CD1c-positive myeloid dendritic cell (primary cell): ENCODE results near the gene PGBD5.

Experiments used
- DNase-seq: peaks from one replicate; pipeline ENCODE4 v3.0.0-alpha.2; 2016; ENCODE audit errors: extremely low spot score

PGBD5 gene

DNA sequence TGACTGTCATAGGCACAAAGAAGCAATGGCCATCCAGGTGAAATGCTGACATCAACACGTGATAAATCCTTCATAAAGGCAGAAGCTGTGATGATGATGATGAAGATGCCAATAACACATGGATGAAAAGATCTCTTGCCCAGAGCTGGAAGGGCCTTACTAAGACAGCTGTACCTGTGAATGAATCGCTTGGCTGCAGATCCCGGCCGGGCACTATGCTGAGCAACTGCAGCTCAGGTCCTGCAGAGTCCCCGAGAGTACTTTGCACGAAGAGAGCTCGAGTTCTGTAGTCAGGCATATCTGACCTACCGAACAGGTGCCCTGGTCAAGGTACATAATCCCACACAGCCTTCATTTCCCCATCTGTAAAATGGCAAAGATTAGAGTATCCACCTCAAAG lies 48.8 kb downstream of the PGBD5 start:
- no peak for DNase-seq

- no peak for DNase-seq
Measured at GRCh38 chr1:230376296-230376695, 49.8 kb downstream of the PGBD5 start.

DNA sequence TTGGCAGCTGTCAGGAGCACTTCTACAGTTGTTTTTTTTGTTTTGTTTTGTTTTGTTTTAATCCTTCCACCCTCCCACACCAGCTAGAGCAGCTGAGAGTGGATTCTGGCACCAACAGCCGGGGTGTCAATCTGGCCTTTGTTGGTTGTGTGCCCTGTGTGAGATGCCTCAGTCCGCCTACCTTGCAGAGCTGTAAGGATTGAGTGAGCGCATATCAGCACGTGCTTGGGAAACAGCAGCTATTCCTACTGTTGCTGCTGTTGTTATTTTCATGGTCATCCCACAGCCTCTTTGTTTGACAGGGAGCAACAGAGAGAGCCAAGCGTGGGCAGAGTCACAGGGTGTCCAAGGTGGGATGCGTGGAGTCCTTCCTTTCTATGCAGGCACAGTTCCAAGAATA lies 50.4 kb downstream of the PGBD5 start:
- no peak for DNase-seq

DNA sequence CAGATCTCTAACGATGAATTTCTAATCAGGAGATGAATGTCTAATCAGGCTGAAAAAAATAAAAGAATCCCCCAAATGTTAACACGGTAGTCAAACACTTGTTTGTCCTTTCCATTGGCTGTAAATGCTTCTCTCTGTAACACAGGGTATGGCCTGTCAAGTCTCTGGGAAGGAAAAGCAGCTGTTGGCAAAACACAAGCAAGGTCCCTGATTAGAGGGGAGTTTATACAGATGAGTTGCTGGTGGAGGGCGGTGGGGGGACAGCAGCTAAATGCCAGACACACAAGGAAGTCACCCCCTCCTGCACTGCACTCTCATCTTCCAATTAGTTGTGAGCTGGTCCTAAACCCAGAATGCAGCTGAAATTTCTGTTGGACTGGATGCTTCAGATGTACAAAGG lies 51.0 kb downstream of the PGBD5 start:
- DNase-seq, result no peak

- no peak for DNase-seq
Measured at GRCh38 chr1:230371923-230372703, 54.0 kb downstream of the PGBD5 start.

DNA sequence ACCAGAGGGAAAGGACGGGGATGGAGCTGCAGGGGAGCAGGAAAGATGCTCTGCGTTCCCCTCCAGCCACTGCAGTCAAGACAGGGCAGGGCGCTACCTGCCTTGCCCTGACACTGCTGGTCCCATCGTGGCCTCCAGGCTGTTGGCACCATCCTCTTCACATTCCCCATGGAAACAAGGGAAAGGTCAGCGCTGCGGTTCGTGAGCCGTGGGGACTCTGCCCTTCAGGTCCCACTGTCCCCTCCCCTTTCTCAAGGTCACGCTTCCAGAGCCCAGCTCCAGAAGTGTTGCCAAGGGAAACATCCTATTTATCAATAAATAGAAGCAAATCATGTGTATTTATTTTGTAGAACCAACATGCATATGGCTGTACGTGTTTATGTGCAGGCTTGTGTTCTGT lies 56.0 kb downstream of the PGBD5 start:
- DNase-seq, result no peak

GRCh38 chr1:230368871-230369270 lies 57.3 kb downstream of the PGBD5 start:
- DNase-seq, result no peak

- no peak for DNase-seq
Measured at GRCh38 chr1:230368363-230368762, 57.8 kb downstream of the PGBD5 start.

GRCh38 chr1:230366504-230366915 lies 59.6 kb downstream of the PGBD5 start:
- no peak for DNase-seq

DNA sequence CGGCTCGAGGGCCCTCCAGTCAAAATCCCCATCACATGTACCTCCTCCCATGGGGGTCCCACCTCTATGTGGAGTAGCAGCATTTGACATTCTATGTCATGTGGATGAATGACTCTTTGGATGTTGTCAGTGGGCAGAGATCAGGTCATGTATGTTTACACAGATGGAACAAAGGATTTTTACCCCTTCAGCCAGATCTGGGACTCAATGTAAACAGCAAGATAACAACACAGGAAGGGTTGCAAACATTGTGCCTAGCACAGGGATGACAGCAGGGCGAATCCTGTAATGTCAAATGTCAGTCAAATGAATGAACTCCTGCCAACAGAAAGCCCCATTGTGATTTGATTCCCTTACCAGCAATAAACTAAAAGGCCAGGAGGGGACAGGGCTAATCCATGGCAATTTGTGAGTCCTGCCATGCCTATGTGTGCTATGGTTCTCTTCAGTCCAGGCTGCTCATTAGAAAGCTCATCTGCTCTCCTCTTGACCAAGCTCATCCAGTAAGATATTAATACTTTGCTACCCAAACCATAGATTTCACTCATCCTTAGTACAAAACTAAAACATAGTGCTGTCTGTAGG lies 60.3 kb downstream of the PGBD5 start:
- no peak for DNase-seq

- no peak for DNase-seq
Measured at GRCh38 chr1:230362949-230363348, 63.2 kb downstream of the PGBD5 start.

DNA sequence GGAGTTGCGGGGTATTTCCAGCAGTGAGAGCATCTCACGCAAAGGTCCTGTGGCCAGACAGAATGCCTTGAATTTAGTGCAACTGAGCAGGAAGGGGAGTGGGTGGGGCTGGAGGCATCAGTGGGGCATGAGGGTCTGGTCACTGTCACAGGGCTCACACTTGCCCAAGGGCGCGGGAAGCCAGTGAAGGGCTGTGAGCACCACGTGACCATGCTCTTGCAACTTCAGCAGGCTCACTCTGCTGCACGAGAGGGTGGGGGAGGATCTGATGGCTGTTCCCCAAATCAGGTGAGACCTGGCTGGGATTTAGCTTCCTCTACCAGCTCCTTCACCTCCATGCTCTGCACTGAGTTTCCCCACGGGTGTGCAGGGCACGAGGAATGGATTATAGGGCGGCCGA lies 64.2 kb downstream of the PGBD5 start:
- DNase-seq, result no peak

GRCh38 chr1:230359992-230360668 lies 66.0 kb downstream of the PGBD5 start:
- no peak for DNase-seq

DNA sequence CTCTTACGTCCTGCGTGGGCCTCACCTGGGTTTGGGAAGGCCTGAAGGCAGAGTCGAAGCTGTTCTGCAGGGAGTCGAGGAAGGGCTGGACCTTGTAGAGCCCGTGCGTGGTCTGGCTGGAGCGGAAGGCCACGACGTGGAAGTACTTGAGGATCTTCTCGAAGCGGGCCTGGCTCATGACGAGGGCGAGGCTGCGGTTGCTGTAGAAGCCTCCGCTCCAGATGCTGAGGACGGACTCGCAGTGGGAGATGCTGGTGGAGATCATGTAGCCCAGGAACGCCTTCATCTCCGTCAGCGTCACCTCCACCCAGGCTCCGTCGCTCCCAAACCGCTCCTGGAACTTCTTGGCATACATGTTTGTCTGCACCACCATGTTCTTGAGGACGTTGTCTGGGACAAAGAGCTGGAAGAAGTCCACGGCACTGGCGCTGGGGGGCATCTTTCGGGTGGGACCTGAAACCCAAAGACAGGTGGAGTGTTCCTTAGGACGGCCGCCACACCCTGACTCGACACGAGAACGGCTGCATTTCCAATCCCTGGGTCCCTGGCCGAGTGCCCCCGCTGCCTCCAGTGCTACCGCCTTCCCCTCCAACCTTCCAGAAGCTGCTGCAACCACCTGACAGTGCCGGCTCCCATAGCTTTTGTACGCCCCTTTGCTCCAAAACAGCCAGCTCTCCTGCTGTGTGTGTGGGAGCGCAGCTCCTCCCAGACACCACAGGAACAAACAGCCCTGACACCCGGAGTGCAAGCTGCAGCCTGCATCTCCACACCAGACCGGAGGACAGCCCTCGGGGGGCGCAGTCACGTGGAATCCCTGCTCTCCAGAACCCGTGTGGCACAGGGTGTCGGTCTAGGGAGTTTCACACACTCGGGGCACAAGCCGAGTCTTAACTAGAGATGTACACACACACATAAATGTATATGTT lies 69.0 kb downstream of the PGBD5 start:
- DNase-seq, result no peak

- no peak for DNase-seq
Measured at GRCh38 chr1:230356190-230356589, 69.9 kb downstream of the PGBD5 start.

DNA sequence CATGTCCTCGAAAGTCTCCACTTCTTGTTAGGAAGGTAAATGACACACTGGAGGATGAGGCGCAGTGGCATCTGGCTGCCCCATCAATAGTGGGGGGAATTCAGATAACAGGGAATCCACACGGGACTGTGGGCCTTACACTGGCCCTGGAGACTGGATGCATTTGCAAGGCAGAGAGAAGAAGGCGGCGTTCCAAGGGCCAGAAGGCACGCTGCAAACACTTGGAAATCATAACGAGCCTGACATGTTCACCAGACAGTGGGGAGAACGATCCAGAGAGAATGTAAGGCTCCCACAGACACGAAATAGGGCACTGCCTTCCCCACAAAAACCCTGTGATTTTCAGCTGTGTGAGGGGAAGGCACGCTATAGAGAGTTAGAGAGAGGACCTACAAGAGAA lies 70.5 kb downstream of the PGBD5 start:
- no peak for DNase-seq

DNA sequence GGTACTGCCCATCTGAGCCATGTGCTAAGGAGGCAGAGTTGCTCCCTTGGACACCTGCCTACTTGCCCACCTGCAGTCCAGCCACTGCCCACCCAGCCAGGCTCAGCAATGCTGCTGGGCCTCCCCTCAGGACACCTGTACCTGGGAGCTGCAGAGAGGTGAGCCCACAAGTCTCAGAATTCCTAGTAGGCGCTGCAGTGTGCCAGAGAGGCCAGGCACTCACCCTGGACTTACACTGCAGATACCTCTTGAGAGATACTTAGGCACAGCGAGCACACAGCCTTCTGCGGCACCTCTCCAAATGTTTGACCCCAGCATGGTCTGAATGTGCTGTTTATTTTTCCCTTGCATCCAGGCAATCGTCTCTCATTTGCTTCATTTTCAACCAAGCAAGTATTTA lies 71.0 kb downstream of the PGBD5 start:
- DNase-seq, result no peak

DNA sequence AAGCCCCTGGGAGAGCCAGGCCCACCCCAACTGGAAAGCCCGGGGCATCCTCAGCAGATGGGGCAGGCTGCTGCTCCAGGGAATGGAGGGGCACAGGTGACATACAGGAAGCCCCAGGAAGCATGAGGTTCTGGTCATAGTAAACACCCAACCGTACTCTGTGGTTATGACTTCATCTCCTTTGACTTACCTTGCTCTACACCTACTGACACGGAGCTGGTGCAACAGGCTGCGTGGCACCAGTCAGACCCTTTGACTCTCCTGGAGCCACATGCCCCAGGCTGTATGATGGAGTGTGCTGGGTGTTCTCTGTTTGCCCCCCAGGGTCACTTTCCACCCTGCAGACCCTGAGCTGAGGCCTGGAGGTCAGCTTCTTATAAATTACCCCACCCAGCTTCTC lies 72.1 kb downstream of the PGBD5 start:
- no peak for DNase-seq

DNA sequence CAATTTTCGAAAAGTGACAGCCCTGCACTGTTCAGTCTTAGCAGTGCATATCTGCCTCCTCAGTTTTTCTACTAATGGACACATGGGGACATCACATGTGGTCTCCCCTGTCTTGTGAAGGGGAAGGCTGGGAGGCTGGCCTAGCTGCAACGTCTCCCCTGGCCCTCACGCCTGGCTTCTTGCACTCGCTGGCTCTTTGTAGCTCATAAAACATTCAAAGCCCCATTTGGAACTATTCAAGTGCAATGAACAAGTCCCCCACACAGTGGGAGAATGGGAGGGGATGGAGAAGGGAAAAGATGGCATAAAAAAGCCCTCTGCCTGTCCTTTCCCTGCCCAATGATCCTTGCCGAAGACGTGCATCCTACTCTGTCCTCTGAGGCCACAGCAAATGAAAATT lies 73.6 kb downstream of the PGBD5 start:
- DNase-seq, result no peak

DNA sequence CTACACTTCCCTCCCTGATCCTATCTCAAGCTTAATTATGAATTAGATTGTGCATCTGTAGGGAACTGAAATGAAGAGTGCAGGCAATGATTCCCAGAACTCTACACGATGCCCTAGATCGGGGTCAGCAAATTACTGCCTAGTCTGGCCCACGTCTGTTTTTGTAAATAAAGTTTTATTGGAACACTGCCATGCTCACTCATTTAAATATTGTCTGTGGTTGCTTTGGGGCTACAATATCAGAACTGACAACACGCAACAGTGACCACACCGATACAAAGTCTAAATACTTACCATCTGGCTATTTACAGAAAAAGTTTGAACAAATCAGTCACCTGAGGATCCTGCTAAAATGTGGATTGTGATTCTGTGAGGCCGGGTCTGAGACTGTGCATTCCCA lies 74.1 kb downstream of the PGBD5 start:
- no peak for DNase-seq

DNA sequence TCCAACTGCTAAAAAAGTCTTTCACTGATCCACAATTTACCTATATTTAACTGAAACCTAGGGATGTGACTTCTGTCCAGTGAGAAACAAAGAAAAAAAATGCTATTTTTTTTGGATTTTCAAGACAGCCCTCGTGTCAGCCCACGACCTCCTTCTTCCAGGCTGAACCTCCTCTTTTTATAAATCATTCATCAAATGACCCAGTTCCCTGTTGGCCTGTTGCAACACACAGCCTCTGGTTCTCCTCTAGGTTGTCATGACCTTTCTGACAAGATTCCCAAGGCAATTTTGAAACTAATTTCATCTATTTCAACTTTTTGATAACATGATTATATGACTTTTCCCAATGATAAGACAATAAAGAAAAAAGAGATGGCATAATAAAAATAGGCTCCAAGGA lies 74.6 kb downstream of the PGBD5 start:
- no peak for DNase-seq
